Measurements from ENCODE around the gene DNAJB1. TPM values are rescaled to one million over a fixed set of nuclear protein-coding genes. Genes with fewer than 3 reads are reported as not detected.

The DNAJB1 gene
- polyA plus RNA-seq, 1 donor (not counting 4 experiments of a cell fraction or from before 2014, with no cell fraction given), result 265 TPM

GRCh38 chr19:14562660-14563589 lies 44.7 kb upstream of the DNAJB1 start:
- Histone ChIP-seq H3K4me1 (ENCODE audit: control insufficient read depth, extremely low read depth, insufficient read depth, low read length) (peaks cover 40% of the 10 kb centered on the region), H3K4me2 (ENCODE audit: control insufficient read depth, extremely low read depth, insufficient read depth, low read depth, low read length) (peak overlapping the region; percentile 75), H3K9me3 (ENCODE audit: control insufficient read depth, low read depth, low read length) (no peaks in the 10 kb centered on the region), H3K4me3 (ENCODE audit: control insufficient read depth in 2 of 3, extremely low read depth in 1 of 3, insufficient read depth in 2 of 3, low read depth in 1 of 3, low read length in 3 of 3) (no peak overlapping the region), H3K9me1 (ENCODE audit: control insufficient read depth, extremely low read depth, insufficient read depth, low read length) (no peaks in the 10 kb centered on the region), H4K20me1 (ENCODE audit: control insufficient read depth, extremely low read depth, insufficient read depth, low read length) (no peaks in the 10 kb centered on the region), H3K27ac (ENCODE audit: control insufficient read depth, insufficient read depth, low read length) (no peak overlapping the region), H3K36me3 (ENCODE audit: control insufficient read depth in 2 of 2, extremely low read depth in 1 of 2, insufficient read depth in 2 of 2, low read length in 2 of 2) (peaks cover 7 to 16% of the 10 kb centered on the region in 2 experiments), H3K79me2 (ENCODE audit: control insufficient read depth, insufficient read depth, low read length) (peaks cover 35% of the 10 kb centered on the region), H2AFZ (ENCODE audit: control insufficient read depth, low read length) (no peak overlapping the region), H3K27me3 (ENCODE audit: control insufficient read depth, extremely low read depth, insufficient read depth, low read length) (no peaks in the 10 kb centered on the region), H3K9ac (ENCODE audit: control insufficient read depth, extremely low read depth, insufficient read depth, low read length) (peak overlapping the region; percentile 59)
- DNase-seq (ENCODE audit: low read depth, low spot score) (no peak), FAIRE-seq (no peak)
- TF ChIP-seq CTCF (optimal IDR thresholded peaks at IDR 0.05 in 1 of 3, IDR thresholded peaks at IDR 0.05 in 1 of 3, conservative IDR thresholded peaks at IDR 0.05 in 1 of 3; ENCODE audit: extremely low read depth in 1 of 3, insufficient read depth in 2 of 3, low read length in 3 of 3) (peak in 1 of 3 experiments; percentile 25), EZH2 (IDR thresholded peaks at IDR 0.05; ENCODE audit: low read length) (no peak)
- dilution Hi-C loops (cut with MboI; ENCODE audit: extremely low pct_ligation_motif_present, low sequenced_read_pairs), result no loop called here

- Histone ChIP-seq H3K27ac (ENCODE audit: control insufficient read depth, insufficient read depth, low read length) (peak overlapping the region; percentile 72), H3K9ac (ENCODE audit: control insufficient read depth, extremely low read depth, insufficient read depth, low read length) (peak overlapping the region; percentile 59), H4K20me1 (ENCODE audit: control insufficient read depth, extremely low read depth, insufficient read depth, low read length) (no peaks in the 10 kb centered on the region), H2AFZ (ENCODE audit: control insufficient read depth, low read length) (peak overlapping the region; percentile 12), H3K27me3 (ENCODE audit: control insufficient read depth, extremely low read depth, insufficient read depth, low read length) (no peaks in the 10 kb centered on the region), H3K9me1 (ENCODE audit: control insufficient read depth, extremely low read depth, insufficient read depth, low read length) (no peaks in the 10 kb centered on the region), H3K4me2 (ENCODE audit: control insufficient read depth, extremely low read depth, insufficient read depth, low read depth, low read length) (peak overlapping the region; percentile 75), H3K79me2 (ENCODE audit: control insufficient read depth, insufficient read depth, low read length) (peaks cover 32% of the 10 kb centered on the region), H3K9me3 (ENCODE audit: control insufficient read depth, low read depth, low read length) (no peaks in the 10 kb centered on the region), H3K36me3 (ENCODE audit: control insufficient read depth in 2 of 2, extremely low read depth in 1 of 2, insufficient read depth in 2 of 2, low read length in 2 of 2) (peaks cover 3 to 15% of the 10 kb centered on the region in 2 experiments), H3K4me1 (ENCODE audit: control insufficient read depth, extremely low read depth, insufficient read depth, low read length) (peaks cover 40% of the 10 kb centered on the region), H3K4me3 (ENCODE audit: control insufficient read depth in 2 of 3, extremely low read depth in 1 of 3, insufficient read depth in 2 of 3, low read depth in 1 of 3, low read length in 3 of 3) (peak overlapping the region in 2 of 3 experiments; percentile 10 to 20)
- FAIRE-seq (no peak), DNase-seq (ENCODE audit: low read depth, low spot score) (no peak)
- dilution Hi-C loops (cut with MboI; ENCODE audit: extremely low pct_ligation_motif_present, low sequenced_read_pairs), result no loop called here
- no peak for TF ChIP-seq EZH2 (IDR thresholded peaks at IDR 0.05; ENCODE audit: low read length)
These were observed 43.7 kb upstream of the DNAJB1 start for GRCh38 chr19:14561847-14562351.

Data from keratinocyte (primary cell).